ENCODE data around the gene F10.

- TF ChIP-seq RBM39 (IDR thresholded peaks at IDR 0.05; ENCODE audit: low read depth, low read length, poor library complexity, severe bottlenecking) (no peak), CREB1 (IDR thresholded peaks at IDR 0.05) (no peak), CREB1 (CRISPR knock-in tag; IDR thresholded peaks at IDR 0.05) (no peak), ZBTB1 (CRISPR knock-in tag; IDR thresholded peaks at IDR 0.05; ENCODE audit: borderline replicate concordance) (no peak), RXRA (CRISPR knock-in tag; IDR thresholded peaks at IDR 0.05) (no peak), ETV6 (CRISPR knock-in tag; conservative IDR thresholded peaks at IDR 0.05) (no peak), POLR2AphosphoS5 (IDR thresholded peaks at IDR 0.05; ENCODE audit: low read depth, low read length) (no peak), EZH2 (conservative IDR thresholded peaks at IDR 0.05; ENCODE audit: low read depth, low read length) (no peak), CHD4 (IDR thresholded peaks at IDR 0.05; ENCODE audit: borderline replicate concordance, low read length) (no peak), POLR2A (IDR thresholded peaks at IDR 0.05; ENCODE audit: insufficient read depth in 1 of 2, low read depth in 2 of 2, low read length in 2 of 2) (no peak), JUNB (CRISPR knock-in tag; IDR thresholded peaks at IDR 0.05; ENCODE audit: borderline replicate concordance) (no peak), CTCF (CRISPR knock-in tag; IDR thresholded peaks at IDR 0.05) (no peak), E2F1 (CRISPR knock-in tag; IDR thresholded peaks at IDR 0.05) (no peak), KDM4B (CRISPR knock-in tag; IDR thresholded peaks at IDR 0.05) (no peak)
Observed at GRCh38 chr13:113178896-113179167, 56.2 kb downstream of the F10 start.
